GM12872 (cell line): ENCODE data around the gene ABCB11.

Experiments
- CTCF ChIP-seq: IDR thresholded peaks from 3 replicates; pipeline ENCODE4 v1.5.1; 2011; ENCODE audit warnings: low read depth, mild to moderate bottlenecking, low read length, moderate library complexity; ENCODE audit not compliant: insufficient read depth

The ABCB11 gene

GRCh38 chr2:168976034-168976654 is 55.0 kb downstream of the ABCB11 start:
- no peak for TF ChIP-seq CTCF

GRCh38 chr2:168974428-168974827 is 56.7 kb downstream of the ABCB11 start:
- no peak for TF ChIP-seq CTCF

GRCh38 chr2:168971261-168971660 is 59.9 kb downstream of the ABCB11 start:
- no peak for TF ChIP-seq CTCF

GRCh38 chr2:168970711-168971233 is 60.4 kb downstream of the ABCB11 start:
- TF ChIP-seq CTCF: no peak

- no peak for TF ChIP-seq CTCF
These were observed 61.3 kb downstream of the ABCB11 start for GRCh38 chr2:168969865-168970264.

GRCh38 chr2:168968342-168968741 is 62.8 kb downstream of the ABCB11 start:
- TF ChIP-seq CTCF: no peak

- TF ChIP-seq CTCF: no peak
These were observed 66.8 kb downstream of the ABCB11 start for GRCh38 chr2:168964251-168964807.
